NCI-H2171 treated with DMSO at 0.1 percent for 48 hours (cell line): ENCODE measurements around the gene MAP3K7CL.

ENCODE experiments used
- DNase-seq: peaks from one replicate; lab custom pipeline; 2025; lab: John Stamatoyannopoulos, UW

Gene MAP3K7CL

DNA sequence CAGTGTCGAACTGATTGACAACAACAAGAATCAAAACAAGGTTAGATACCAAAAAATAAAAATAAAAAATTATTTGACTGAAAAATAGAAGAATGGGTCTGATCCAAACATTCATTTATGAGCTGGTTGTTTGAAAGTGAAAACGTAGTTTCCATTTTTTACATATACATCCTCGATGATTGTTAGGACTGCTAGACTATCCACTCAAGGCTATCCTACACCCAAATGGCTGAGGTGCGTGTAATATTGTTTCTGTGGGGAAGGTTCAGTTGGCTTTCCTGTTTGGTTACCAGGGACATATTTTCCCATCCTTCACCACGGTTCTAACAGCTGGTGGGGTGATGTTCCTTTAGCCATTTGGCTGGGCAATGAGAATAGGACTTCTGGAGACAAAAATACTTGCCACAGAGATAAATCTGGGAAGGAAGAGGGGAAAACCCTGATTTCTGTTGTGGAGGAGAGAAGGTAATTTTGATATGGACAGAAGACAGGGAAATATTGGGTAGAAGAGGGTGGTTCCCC is 66.3 kb downstream of the MAP3K7CL start:
- no peak for DNase-seq

DNA sequence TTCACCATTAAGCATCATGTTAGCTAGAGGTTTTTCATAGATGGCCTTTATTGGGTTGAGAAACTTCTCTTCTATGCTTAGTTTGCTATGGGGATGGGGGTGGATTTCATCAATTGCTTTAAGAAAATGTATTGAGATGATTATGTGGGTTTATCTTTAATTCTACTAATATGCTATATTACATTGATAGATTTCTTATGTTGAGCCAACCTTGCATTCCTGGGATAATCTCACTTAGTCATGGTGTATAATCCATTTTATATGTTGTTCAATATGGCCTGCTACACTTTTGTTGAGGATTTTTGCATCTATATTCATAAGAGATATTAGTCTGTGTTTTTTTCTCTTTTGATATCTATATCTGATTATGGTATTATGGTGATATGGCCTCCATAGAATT is 70.7 kb downstream of the MAP3K7CL start:
- DNase-seq = no peak

DNA sequence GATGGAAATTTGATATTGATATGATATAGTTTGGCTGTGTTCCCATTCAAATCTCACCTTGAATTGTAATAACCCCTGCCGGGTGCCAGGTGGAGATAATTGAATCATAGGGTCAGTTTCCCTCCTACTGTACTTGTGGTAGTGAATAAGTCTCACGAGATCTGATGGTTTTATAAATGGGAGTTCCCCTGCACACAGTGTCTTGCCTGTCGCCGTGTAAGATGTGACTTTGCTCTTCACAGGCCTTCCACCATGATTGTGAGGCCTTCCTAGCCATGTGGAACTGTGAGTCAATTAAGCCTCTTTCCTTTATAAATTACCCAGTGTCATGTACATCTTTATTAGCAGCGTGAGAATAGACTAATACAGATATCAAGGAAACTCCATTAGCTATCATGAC is 74.6 kb downstream of the MAP3K7CL start:
- DNase-seq = peak; percentile 38

DNA sequence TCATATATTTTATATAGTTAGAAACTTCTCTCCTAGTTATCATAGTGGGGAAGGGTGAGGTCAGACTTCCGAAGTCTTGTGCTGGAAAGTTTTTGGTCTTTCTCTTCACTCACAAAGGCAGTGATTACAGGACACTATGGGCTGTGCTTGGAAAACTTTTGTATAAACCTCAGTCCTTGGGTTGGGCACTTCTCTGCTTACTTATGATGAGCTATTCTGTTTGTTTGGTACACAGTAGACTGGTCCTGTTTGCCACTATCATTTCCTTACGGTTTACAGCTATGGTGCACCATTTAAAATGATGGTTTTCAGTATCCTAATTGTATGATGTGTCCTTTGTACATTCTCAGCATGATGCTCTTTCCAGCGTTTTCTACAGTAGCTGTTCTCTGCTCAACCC is 75.5 kb downstream of the MAP3K7CL start:
- DNase-seq = no peak

DNA sequence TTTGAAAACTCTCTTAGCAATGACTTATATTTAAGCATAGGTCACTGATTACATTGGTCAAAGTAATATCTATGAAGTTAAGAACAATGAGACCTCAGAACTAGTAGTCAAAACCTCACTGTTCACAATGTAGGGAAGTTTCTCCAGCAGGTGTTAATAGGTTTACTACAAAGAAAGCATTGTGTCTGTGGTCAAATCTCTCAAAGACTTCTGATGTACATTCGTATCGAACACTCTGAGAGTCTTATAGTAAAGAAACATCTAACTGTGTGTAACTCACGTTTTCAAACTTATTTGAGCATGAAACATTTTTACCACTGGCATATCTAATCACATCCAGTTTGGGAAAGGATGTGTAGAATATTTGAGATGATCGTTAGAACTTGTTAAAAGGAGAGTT is 76.0 kb downstream of the MAP3K7CL start:
- DNase-seq = no peak

DNA sequence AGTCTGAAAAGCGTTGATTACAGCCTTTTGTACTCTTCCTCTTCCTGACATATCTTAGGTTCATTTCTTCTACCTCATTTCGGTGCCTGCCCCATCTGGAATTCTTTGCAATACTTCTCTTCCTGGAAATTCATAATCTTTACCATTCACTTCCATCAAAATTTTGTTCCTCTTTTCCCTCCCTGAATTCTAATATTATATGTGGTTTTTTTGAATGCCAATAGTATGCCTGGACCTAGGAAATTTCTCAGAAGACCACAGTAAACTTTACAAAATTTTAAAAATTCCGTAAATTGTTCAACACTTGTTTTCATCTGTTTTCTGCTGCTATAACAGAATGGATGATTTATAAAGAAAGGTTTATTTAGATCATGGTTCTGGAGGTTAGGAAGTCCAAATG is 76.8 kb downstream of the MAP3K7CL start:
- no peak for DNase-seq

DNA sequence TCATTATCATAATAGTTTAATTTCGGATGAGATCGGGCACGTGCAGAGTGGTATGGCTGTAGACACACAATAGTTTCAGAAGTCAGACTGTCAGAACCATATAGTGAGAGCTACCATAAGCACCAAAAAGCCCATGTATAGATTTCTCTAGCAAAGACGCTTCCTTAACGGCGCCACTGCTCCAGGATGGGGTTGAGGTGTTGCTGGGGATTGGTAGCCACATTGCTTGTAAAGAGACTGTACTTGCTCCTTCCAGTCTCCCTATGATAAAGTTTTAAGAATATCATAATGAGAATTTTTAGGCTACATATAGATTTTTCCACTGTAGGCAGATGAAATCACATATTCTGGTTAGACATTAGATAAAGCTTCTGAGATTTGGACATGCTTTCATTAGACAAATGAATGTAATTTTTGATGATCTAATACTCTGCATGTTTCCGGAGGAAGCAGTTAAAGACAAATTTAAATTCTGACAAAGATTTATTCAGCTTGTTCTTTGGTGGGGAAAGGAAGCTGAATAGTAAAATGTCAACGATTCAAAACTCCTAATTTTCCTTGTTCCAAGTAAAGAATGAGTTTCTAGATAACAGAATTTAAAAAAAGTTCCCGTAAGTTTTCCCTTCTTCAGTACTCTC is 77.7 kb downstream of the MAP3K7CL start:
- DNase-seq = no peak

DNA sequence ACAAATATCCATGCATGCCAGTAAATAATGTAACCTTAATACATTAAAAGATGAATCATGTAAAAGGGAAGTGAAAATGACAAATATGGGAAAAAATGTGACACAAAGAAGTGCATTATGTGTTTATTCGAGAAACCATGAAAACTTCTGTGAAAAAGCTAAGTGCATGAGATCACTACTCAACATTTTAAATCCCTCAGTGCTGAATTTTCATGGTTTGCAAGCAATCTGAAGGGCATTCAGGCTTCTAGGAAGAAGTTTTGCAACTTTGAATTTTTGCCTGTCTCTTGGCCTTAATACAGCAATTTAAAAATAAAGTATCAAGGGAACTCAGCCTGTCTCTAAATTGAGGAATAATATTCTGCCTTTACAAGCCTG is 78.2 kb downstream of the MAP3K7CL start:
- DNase-seq = no peak

DNA sequence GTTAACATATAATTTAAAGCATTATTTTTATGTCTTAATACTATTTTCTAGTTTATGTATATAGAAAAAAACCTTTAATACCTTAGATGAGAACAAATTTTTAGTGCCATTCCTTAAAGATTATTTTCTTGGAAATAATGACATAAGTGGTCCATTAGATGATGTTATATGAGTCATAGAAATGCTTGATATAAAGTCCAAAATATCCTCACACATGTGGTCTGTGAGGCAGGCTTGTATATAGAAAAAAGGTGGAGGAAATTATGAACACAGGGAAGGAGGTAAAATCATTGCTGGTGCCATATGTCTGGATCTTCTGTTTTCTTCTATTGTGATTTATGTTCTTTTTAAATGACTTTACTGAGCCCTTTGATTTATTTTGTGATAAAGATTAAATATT is 79.3 kb downstream of the MAP3K7CL start:
- DNase-seq = no peak

DNA sequence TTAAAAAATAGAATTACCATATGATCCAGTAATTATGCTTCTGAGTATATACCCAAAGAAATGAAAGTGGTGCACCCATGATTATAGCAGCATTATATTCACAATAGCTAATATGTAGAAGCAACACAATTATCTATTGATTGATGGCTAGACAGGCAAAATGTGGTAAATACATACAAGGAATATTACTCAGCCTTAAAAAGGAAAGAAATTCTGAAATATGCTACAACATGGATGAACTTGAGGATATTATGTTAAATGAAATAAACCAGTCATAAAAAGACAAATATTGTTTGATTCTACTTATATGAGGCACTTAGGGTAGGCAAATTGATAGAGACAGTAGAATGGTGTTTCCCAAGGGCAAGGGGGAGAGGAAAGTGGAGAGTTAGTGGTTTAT is 80.8 kb downstream of the MAP3K7CL start:
- no peak for DNase-seq

DNA sequence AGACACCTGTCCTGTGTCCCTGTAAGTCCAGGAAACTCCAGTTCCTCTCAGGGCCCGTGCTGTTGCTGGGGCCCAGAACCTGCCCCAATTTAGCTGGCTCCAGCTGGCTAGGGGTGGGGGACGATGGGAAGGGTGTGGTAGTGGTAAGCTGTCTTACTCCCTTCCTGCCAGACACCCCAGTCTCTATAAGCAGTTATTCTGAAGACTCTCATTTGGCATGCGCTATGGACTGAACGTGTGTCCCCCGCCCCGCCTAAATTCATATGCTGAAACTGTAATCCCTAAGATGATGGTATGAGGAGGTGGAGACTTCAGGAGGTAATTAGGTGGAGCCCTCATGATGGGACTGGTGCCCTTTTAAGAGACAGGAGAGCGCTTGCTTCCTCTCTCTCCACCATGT is 82.0 kb downstream of the MAP3K7CL start:
- DNase-seq = no peak

DNA sequence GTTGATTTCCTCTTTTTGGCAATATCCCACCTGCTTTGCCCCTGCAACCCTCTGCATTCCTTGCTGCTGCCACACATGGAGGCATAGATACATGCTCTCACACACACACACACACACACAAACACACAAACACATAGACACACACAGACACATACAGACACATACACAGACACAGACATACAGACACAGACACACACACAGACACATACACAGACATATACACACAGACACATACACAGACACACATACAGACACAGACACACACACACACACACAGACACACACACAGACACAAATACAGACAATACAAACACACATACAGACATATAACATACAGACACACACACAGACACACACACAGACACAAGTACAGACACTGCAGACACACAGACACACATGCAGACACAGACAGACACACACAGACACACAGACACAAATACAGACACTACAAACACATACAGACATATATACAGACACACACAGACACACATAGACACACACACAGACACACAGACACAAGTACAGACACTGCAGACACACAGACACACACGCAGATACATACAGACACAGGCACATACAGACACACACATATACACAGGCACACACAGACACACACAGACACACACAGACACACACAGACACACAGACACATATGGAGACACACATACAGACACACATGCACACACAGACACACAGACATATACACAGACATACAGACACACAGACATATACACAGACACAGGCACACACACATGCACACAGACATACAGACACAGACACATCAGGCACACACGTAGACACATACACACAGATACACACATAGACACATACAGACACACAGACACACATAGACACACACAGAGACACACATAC is 83.3 kb downstream of the MAP3K7CL start:
- DNase-seq = no peak

DNA sequence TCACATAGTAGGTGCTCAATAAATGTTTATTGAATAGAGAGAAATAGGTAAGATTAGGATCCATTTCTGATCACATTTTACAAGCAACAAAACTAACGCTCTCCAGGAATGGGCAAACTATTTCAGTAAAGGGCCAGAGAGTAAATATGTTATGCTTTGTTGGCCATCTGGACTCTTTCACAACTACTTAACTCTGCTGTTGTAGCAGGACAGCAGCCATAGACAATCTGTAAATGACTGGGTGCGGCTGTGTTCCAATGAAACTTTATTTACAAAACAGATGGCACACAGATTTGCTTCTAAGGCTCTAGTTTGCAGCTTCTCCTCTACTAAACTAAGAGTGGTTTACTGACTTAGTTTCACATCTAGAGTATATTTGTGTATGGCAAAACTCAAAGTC is 85.3 kb downstream of the MAP3K7CL start:
- DNase-seq = peak; percentile 43

DNA sequence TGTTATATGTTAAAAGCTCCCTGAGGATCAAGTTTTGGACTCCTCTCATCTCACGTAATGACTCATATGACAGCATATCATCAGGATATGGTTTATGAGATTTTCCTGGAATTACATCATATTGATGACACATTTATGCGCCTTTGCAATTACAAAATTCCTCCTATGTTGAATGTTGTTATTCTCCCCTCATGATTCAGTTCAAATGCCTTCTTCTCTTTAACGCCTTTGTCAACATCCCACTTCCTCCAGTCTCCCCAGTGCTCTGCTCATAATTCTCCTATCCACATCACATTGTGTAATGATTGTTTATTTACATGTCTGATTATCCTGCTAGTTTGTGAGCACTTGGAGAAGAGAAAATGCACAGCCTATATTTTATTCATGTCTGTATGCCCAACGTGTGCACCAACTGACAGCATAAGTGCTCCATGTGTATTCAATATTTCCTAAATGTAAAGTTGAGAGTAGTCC is 87.4 kb downstream of the MAP3K7CL start:
- no peak for DNase-seq

DNA sequence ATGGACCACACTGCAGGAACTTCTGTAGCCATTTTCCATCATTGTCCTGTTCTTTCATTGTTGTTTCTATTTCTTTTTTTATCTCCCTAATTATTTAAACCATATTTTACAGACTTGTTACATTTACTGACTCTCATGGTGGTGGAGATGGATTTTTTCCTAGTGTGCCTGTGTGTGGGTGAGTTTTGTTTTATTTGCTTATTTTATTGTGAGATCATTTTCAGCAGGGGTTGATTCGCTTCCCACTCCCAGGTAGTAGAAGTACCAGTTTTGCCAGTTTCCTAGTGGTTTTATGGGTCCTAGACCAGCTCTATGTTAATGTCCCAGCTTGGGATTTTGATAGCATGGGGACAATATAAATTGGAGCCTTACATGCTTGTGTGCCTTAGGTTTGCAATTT is 88.3 kb downstream of the MAP3K7CL start:
- DNase-seq = no peak

DNA sequence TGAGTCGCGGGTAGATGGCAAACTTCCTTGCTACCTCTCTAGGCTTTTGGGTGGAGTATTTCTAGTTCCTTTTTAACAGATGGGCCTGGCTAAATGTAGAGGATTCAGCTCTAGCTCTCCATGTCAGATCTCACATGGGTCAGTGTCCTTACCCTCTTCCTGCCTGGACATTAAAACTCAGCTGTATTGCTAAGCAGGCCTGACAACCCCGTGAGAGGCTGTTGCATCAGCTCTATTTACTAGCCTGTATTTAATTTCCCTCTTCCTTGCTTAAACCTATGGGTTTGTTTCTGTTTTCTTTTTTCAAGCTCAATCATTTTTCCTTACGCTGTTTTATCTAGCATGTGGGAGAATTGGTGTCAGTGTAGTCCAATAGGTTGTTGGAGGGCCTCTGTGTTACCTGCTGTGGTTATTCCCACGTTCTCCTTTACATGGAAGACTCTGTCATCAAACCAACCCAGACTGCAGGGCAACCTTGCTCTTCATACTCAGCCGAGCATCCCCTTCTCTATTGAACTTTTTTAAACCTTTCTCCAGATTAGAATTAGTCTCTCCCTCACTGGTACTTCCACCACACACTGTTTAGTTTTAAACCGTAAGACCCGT is 88.8 kb downstream of the MAP3K7CL start:
- DNase-seq = no peak

DNA sequence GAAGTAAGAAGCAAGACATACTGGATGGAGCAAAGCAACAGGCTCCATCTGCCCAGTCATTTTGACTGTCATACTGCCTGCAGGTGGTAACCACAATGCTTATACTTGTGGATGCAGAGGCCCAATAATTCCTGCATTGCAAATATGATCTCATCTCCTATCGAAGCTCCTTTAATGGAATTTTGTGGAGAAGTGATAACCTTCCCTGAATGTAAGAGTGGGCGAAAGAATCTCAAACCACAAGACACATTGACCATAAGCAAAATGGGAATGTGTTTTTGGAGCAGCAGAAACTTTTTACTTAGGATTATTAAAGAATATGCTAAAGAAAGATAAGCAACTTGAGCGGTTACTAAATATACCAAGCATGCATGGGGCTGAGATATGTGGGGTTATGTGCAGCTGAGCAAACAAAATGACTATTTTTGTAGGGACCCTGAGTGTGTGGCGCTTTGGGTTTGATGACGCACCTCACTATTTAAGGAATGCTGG is 90.9 kb downstream of the MAP3K7CL start:
- DNase-seq = no peak

DNA sequence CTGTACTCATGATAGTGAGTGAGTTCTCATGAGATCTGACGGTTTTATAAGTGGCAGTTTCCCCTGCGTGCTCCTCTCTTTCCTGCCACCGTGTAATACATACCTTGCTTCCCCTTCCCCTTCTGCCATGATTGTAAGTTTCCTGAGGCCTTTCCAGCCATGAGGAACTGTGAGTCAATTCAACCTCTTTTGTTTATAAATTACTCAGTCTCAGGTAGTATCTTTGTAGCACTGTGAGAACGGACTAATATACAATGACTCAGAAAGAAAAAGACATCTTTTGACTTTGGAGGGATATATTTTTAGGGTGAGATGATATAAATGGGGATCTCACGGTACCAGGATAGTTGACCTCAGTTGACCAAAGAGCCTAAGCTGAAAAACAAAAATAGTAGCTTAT is 93.6 kb downstream of the MAP3K7CL start:
- no peak for DNase-seq
